NCI-H2107 treated with DMSO at 0.1 percent for 48 hours (cell line): ENCODE data around the gene SRSF12.

Experiments
- DNase-seq: peaks from one replicate; lab custom pipeline; 2025; ENCODE audit not compliant: unreplicated experiment; lab: John Stamatoyannopoulos, UW

The SRSF12 gene

DNA sequence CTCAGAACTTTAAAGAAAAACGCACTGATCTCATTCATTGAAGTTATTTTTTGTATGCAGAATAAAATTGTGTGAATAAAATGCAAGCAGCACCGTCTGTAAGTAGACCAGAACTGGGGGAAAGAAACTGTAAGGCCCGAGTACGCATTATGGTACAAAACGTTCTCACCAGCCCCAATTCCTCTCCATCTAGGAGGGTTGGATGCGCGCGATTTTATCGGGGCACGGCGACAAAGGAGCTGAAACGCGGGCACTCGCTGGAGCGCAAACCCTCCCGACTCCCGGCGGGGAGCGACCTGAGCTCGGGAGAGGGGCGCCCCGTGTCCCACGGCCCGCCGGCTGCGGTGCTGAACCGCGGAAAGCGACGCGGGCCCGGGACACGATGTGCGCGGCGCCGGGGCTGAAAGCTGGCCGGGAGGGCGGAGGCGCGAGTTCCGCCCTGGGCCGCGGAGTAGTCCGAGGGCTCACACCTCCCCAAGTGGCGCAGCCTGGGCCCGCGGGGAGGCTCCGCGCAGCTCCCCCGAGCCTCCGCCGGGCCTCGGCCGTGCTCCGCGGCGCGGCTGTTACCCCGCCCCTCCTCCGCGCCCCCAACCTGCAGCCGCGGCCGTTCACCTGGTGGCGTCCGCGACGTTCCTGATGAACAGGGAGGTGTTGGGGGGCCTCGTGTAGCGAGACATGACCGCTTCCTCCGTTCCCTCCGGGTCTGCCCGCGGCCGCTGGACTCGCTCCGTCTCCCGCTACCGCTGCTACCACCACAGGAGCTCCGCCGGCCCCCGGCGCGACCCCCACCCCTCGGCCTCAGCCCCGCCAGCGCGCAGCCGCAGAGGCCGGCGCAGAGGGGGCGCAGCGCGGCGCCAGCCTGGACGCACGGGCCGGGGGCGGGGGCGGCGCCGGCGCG lies at the start of gene SRSF12:
SRSF12 (minus strand) TSS at position 861 of the 898 bp plus-strand sequence; CDS start at position 677, 184 bp downstream.
- DNase-seq, result no peak

DNA sequence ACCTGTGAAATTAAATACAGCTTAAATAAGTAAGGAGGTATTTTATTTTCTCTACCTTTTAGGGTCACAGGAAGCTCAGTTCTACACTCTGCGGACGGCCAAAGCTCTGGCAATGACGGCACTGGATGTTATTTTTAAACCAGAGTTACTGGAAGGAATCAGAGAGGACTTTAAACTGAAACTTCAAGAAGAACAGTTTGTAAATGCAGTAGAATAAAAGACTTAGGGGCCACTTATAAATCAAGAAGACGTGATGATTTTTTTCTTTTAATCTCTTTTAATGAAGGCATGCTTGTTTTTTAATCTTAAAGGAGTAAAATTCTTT lies 44.1 kb upstream of the SRSF12 start:
- no peak for DNase-seq

DNA sequence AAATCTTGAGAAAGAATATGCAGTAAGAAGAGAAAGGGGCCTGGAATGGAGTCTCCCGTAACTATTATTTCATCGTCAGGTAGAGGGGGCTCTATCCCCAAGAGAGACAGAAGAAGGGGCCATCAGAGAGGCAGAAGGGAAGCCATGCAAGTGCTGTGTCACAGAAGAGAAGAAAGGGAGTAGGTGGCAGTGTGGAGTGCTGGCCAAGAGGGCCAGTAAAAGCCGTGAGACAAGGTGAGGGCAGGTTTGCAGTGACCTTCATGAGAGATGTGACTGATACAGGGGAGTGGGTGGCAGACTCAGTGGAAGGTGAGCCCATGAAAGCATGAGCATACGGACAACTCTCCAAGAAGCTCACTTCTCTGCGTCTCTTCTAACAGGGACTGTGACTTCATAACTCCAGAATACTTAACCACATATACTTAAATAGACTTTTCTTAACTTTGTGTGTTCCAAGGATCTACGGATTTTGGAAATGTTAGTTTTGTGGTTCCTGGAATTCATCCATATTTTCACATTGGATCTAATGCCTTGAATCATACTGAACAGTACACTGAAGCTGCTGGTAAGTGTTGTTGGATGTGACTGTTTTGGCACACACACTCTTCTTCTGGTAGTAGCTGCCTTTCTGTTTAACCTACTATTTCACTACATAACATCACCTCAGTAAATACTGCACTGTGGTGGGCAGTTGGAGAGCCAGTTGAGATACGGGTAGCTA lies 43.6 kb upstream of the SRSF12 start:
- DNase-seq, result no peak

- no peak for DNase-seq
These were observed 42.6 kb upstream of the SRSF12 start for GRCh38 chr6:89160331-89161092.

- no peak for DNase-seq
These were observed 36.3 kb upstream of the SRSF12 start for GRCh38 chr6:89154131-89154530.

DNA sequence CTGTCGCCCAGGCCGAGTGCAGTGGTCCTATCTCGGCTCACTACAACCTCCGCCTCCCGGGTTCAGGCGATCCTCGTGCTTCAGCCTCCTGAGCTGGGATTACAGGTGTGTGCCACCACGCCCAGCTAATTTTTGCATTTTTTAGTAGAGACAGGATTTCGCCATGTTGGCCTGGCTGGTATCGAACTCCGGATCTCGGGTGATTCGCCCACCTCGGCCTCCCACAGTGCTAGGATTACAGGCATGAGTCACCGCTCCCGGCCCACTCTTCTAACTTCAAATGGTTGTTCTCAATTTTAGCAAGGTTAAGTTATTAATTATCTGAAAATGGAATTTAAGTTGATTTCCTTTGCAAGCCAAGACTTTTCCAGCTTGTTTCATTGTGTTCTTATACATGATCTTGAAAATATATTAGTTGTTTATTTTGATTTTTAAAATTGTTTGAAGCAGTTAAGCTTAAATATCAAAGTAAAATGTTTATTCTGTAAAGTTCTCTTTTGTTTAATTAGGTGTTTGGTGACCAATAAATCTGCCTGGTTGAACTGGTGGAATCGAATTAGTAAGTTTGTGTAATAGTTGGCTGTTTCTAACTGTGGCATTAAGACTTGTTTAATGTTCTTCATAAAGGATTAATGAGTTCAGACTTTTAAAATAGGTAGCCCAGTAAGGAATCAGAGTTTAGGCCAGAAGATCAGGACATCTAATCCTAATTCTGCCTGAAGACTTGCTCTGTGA lies 30.3 kb upstream of the SRSF12 start:
- DNase-seq, result no peak

DNA sequence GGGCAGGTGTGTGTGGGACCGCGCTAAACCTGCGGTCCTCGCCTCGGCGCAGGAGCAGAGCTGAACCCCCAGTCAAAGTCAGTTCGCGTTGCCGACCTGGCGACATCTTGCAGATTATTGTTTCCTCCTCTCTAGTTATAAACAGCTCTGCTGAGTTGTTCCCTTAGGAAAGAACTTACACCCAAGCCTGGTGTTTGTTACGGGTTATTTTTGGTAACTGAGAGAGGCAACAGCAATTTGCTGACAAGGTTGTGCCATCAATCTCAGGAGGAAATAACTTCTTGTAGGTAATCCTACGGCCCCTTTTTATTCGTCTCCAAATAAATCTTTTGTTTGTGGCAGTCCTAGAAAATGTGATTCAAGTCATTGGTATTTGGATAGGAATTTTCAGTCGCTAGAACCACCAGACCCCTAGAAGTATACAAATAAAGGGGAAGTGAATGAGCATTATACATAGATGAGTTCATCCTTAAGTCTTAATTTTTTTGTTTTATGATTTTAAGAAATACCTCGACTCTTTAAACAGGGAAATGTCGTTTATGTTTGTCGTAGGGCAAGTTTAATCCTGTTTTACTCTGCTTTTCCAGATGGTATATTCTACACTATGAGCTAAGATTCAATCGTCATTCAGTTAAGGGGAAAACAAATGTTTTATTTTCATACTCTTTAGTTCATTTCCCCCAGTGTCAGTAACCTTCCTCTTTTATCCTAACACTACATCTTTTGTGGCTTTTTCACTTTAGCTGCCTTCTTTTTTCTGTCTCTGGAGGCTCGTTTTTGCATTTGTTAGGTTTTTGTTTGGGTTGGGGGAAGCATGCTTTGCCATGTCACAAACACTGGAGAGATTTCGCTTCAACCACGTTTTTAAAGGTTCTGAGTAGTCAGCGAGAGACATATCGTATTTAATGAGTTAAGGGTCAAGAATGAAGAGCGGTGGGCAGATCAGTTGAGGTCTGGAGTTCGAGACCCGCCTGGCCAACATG lies 29.1 kb upstream of the SRSF12 start:
- no peak for DNase-seq

GRCh38 chr6:89145956-89146717 lies 28.3 kb upstream of the SRSF12 start, which contains the start of gene PM20D2:
PM20D2 (plus strand) TSS chr6:89146055; CDS start chr6:89146145, 90 bp downstream.
- DNase-seq, result no peak

GRCh38 chr6:89145091-89145955 lies 27.5 kb upstream of the SRSF12 start:
- peak; percentile 71 for DNase-seq

DNA sequence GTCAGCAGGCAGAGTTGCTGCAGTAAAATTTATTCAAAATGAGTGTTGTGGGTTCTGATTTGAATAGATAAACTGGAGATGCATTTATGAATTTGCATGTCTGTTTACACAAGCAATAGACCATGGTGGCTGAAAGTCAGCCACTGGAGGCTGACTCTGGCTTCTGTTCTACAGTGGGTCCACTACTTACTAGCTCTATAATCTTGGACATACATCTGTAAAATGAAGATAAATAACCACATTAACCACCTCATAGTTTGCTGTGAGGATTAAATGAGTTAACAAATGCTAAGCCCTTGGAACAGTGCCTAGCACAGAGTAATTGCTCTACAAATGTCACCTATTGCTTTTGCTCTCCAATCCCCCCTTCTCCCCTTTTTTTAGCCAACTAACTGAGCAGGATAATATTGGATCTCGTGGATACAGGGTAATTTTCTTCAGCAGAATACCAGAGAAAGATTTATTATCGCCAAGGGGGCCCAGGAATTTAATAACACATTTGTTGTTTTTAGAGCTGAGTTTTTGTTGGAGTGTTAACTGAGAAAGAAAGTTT lies 26.6 kb upstream of the SRSF12 start:
- peak; percentile 45 for DNase-seq

GRCh38 chr6:89140347-89141156 lies 22.7 kb upstream of the SRSF12 start:
- DNase-seq, result no peak

DNA sequence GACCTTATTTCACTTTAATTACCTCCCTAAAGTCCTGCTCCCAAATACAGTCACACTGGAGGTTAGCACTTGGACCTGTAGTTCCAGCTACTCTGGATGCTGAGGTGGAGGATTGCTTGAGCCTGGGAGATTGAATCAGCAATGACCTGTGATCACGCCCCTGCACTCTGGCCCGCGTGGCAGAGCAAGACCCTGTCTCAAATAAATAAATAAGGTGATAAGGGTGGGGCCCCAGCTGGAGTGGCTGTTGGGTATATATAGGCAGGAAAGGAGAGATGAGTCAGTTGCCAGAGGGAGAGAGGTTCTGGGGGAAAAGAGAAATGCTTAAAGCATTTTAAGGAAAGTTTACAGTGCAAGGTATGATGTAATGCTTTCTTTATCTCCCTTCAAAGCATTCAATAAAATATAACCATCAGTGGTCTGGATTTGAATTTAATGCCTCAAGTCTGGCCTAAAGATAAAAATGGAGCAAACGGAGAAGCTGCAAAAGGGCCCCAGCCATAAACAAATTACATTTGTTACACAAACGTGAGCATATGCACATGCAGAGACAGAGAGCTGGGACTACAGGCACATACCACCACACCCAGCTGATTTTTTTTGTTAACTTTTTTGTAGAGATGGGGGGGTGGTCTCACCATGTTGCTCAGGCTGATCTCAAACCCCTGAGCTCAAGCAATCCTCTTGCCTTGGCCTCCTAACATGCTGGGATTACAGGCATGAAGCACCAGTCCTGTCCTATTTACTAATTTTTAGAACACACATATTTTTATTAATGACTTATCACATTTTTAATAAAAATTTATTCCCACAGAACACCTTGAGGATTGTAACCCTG lies 21.9 kb upstream of the SRSF12 start:
- DNase-seq, result no peak

- DNase-seq, result no peak
These were observed 20.3 kb upstream of the SRSF12 start for GRCh38 chr6:89138173-89138572.

DNA sequence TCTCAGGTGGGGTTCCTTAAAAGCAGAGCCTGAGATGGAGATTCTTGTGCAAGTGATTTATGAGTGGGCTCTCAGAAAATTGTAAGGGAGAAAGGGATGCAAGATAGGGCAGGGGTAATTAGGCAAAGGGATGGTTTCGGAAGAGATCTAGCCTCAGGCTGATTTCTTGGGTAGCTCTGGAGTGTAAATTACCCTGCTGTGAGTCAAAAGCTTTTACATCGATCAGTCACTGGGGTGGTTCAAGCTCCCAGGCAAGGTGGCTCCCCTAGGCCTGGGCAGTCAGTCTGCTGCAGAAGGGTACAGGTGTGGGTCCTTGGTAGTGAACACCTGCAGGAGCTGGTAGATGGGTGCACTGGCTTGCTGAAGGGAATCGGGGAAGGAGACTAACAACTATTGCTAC lies 16.9 kb upstream of the SRSF12 start:
- no peak for DNase-seq

DNA sequence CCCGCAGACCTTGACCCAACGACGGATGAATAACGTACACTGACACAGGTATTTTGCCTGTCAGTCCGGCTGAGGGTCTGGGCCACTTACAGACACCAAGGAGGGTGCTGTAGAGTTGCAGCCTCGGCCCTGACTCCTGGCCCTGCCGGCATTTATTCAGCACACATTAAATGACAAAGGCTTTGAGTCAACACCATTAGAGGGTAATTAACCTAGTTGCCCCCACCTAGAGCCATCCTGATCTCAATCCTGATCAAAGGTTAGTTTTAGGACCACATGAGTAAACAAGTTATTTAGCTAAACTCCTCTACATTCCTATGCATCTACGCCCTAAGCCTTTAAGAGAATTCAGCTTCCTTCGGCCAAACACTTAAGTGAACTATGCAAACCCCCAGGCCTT lies 16.1 kb upstream of the SRSF12 start:
- no peak for DNase-seq

GRCh38 chr6:89132057-89132456 lies 14.2 kb upstream of the SRSF12 start:
- no peak for DNase-seq
